ENCODE results near the gene DENND5B. TPM values are rescaled to one million over a fixed set of nuclear protein-coding genes. Genes with fewer than 3 reads are reported as not detected.

DENND5B gene
- total RNA-seq, 1 experiment from 2014 or later, result 18.6 TPM

DNA sequence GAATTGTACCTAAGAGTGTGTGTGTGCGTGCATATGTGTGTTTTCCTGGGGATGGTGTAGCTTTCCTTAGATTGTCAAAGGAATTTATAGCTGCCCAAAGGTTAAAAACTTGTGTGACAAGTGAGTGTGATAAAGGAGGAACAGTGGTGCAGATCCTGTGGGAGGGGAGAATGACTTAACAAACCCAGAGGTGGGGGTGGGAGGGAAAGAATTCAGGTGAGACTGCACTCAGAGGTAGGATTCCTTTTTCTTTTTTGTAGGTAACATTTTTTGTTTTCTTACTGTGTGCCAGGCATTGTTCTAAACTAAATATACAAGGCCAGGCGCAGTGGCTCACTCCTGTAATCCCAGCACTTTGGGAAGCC, 219.7 kb downstream of the DENND5B start:
- no peak overlapping the region for H3K4me3 Mint-ChIP-seq (ENCODE audit: unreplicated experiment)
- CTCF ChIA-PET, result no interaction called here
- DNase-seq (ENCODE audit: unreplicated experiment), result no peak
- H3K4me1 Mint-ChIP-seq (ENCODE audit: insufficient read depth, unreplicated experiment), result no peaks in the 10 kb centered on the region
- POLR2A ChIA-PET, result no interaction called here
- no peaks in the 10 kb centered on the region for H3K27me3 Mint-ChIP-seq (ENCODE audit: insufficient read depth, unreplicated experiment)
- no TSS peak for BruUV-seq (replicated peaks)
- TF ChIP-seq, protein P1, sequence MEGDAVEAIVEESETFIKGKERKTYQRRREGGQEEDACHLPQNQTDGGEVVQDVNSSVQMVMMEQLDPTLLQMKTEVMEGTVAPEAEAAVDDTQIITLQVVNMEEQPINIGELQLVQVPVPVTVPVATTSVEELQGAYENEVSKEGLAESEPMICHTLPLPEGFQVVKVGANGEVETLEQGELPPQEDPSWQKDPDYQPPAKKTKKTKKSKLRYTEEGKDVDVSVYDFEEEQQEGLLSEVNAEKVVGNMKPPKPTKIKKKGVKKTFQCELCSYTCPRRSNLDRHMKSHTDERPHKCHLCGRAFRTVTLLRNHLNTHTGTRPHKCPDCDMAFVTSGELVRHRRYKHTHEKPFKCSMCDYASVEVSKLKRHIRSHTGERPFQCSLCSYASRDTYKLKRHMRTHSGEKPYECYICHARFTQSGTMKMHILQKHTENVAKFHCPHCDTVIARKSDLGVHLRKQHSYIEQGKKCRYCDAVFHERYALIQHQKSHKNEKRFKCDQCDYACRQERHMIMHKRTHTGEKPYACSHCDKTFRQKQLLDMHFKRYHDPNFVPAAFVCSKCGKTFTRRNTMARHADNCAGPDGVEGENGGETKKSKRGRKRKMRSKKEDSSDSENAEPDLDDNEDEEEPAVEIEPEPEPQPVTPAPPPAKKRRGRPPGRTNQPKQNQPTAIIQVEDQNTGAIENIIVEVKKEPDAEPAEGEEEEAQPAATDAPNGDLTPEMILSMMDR (IDR thresholded peaks at IDR 0.05; ENCODE audit: unreplicated experiment), result no peak
- no peaks in the 10 kb centered on the region for H3K36me3 Mint-ChIP-seq (ENCODE audit: insufficient read depth, unreplicated experiment)
- H3K9me3 Mint-ChIP-seq (ENCODE audit: unreplicated experiment), result no peaks in the 10 kb centered on the region
- intact Hi-C loops (cut with micrococcal nuclease), result loop anchor here (10.0 kb wide), 1 partner anchor 96 kb away; no protein-coding TSS in a partner anchor
- no peak overlapping the region for H3K27ac Mint-ChIP-seq (ENCODE audit: low read depth, unreplicated experiment)

DNA sequence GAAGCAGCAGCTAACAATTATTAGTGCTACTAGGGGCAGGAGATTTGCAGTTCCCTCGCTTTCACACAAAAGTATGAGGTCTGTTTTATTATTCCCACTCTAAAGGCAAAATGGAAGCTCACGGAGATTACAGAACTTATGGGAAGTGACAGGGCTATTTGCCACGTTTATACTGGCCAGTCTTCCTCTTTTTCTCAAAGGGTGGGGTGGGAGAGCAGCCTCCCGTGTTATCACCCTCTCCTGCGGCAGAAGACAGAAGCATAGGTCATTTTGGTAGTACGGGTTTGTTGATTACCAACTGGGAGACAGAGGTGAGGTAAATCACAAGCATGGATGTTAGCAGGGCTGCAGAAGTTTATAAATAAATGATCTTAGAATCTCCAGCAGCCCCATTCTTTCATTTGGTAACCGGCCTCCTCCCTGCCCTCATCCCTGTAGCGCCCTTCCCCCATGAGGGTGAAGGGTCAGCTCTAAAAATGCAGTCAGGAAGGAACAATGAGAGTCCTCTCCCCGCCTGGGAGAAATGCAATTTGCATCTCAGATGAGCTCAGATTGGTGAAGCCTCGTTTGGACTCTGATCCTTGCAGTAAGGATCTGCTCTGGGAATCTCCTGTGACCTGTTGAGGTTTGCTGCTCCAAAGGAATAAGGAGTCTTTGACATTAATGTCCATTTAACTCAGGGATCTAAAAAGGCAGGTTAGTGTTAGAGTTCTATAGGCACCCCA, 220.2 kb downstream of the DENND5B start:
- H3K27me3 Mint-ChIP-seq (ENCODE audit: insufficient read depth, unreplicated experiment), result no peaks in the 10 kb centered on the region
- no TSS peak for BruUV-seq (replicated peaks)
- no peaks in the 10 kb centered on the region for H3K36me3 Mint-ChIP-seq (ENCODE audit: insufficient read depth, unreplicated experiment)
- intact Hi-C loops (cut with micrococcal nuclease), result loop anchor here (10.0 kb wide), 1 partner anchor 96 kb away; no protein-coding TSS in a partner anchor
- CTCF ChIA-PET, result no interaction called here
- H3K4me3 Mint-ChIP-seq (ENCODE audit: unreplicated experiment), result no peak overlapping the region
- no peak overlapping the region for H3K27ac Mint-ChIP-seq (ENCODE audit: low read depth, unreplicated experiment)
- no peaks in the 10 kb centered on the region for H3K4me1 Mint-ChIP-seq (ENCODE audit: insufficient read depth, unreplicated experiment)
- no peaks in the 10 kb centered on the region for H3K9me3 Mint-ChIP-seq (ENCODE audit: unreplicated experiment)
- POLR2A ChIA-PET, result interaction anchor here (0.6 kb wide), 1 partner anchor 105 kb away, joined by 4 read pairs; no protein-coding TSS in a partner anchor
- no peak for DNase-seq (ENCODE audit: unreplicated experiment)
- TF ChIP-seq, protein P1 (IDR thresholded peaks at IDR 0.05; ENCODE audit: unreplicated experiment), result no peak

GRCh38 chr12:31369712-31370521, 221.0 kb downstream of the DENND5B start:
- CTCF ChIA-PET, result no interaction called here
- BruUV-seq (replicated peaks), result no TSS peak

More at GRCh38 chr12:31369712-31370521, 221.0 kb downstream of the DENND5B start:
- Mint-ChIP-seq H3K9me3 (ENCODE audit: unreplicated experiment) (no peaks in the 10 kb centered on the region), H3K27me3 (ENCODE audit: insufficient read depth, unreplicated experiment) (no peaks in the 10 kb centered on the region), H3K27ac (ENCODE audit: low read depth, unreplicated experiment) (no peak overlapping the region), H3K4me1 (ENCODE audit: insufficient read depth, unreplicated experiment) (no peaks in the 10 kb centered on the region), H3K4me3 (ENCODE audit: unreplicated experiment) (no peak overlapping the region), H3K36me3 (ENCODE audit: insufficient read depth, unreplicated experiment) (no peaks in the 10 kb centered on the region)
- no peak for DNase-seq (ENCODE audit: unreplicated experiment)
- intact Hi-C loops (cut with micrococcal nuclease), result loop anchor here (10.0 kb wide), 1 partner anchor 95 kb away; no protein-coding TSS in a partner anchor
- TF ChIP-seq, protein P1 (IDR thresholded peaks at IDR 0.05; ENCODE audit: unreplicated experiment), result no peak
- POLR2A ChIA-PET, result no interaction called here
